B cell (primary cell): Measurements from ENCODE around the gene ITPR1. TPM values are rescaled to one million over a fixed set of nuclear protein-coding genes. Genes with fewer than 3 reads are reported as not detected.

Source experiments
- ATAC-seq: fragments of 200-7000 bp; cut with Tn5 transposase; one replicate; pipeline ENCODE4 v1.10.0; 2021; ENCODE audit warnings: low read depth, mild to moderate bottlenecking, moderate number of reproducible peaks, moderate library complexity
- CTCF ChIA-PET: fragments of 350-600 bp; sonication (Branson Sonifier 250); formaldehyde crosslinking; loops from one replicate; lab custom pipeline; 2021; ENCODE audit warnings: antibody characterized with exemption, inconsistent platforms; lab: Charles Lee
- POLR2A ChIA-PET: fragments of 350-600 bp; sonication (Branson Sonifier 250); formaldehyde crosslinking; loops from one replicate; lab custom pipeline; 2021; ENCODE audit warnings: antibody characterized with exemption; lab: Charles Lee
- DNase-seq: peaks from one replicate; pipeline ENCODE4 v3.0.0; 2013
- H2AFZ ChIP-seq: 2 replicates; pipeline ENCODE4 v1.6.1; 2012; ENCODE audit warnings: mild to moderate bottlenecking, low read depth, low read length; ENCODE audit not compliant: insufficient read depth, poor library complexity, severe bottlenecking
- H3K27ac ChIP-seq, 2 donors: 1 replicate in 1 of 2; 2 replicates in 1 of 2; pipeline ENCODE4 v1.5.1; 2012 to 2013; ENCODE audit warnings: low read length in 2 of 2, mild to moderate bottlenecking in 2 of 2, moderate library complexity in 1 of 2
- H3K27me3 ChIP-seq, 4 experiments: fragments of 200-600 bp in 1 of 4; sonication (generic) in 1 of 4; replicated peaks in 1 of 4; 1 replicate in 2 of 4; 2 replicates in 2 of 4; pipeline versions ENCODE4 v1.6.1 to v1.7.0; 2013 to 2016; ENCODE audit warnings: low read length in 3 of 4, mild to moderate bottlenecking in 2 of 4, mixed read lengths in 1 of 4, moderate library complexity in 1 of 4; ENCODE audit not compliant: insufficient read depth in 4 of 4, control insufficient read depth in 3 of 4; ENCODE audit errors: control extremely low read depth in 1 of 4
- H3K36me3 ChIP-seq, 2 experiments: replicated peaks in 1 of 2; 1 replicate in 1 of 2; 2 replicates in 1 of 2; pipeline versions ENCODE4 v1.6.1 to v1.7.1; 2013; ENCODE audit warnings: low read length in 1 of 2; ENCODE audit not compliant: insufficient read depth in 2 of 2, control insufficient read depth in 1 of 2; ENCODE audit errors: control extremely low read depth in 1 of 2, extremely low read depth in 1 of 2
- H3K4me1 ChIP-seq, 2 donors: fragments of 200-600 bp in 1 of 2; sonication (generic) in 1 of 2; 1 replicate in 1 of 2; 2 replicates in 1 of 2; pipeline versions ENCODE4 v1.5.1 to v1.6.1; 2013 to 2017; ENCODE audit warnings: low read length in 2 of 2; ENCODE audit not compliant: control insufficient read depth in 2 of 2, insufficient read depth in 2 of 2
- H3K4me2 ChIP-seq: replicated peaks from 2 replicates; pipeline ENCODE3; 2012; ENCODE audit warnings: mild to moderate bottlenecking, low read depth, low read length; ENCODE audit not compliant: poor library complexity, severe bottlenecking
- H3K4me3 ChIP-seq, 5 experiments: fragments of 200-600 bp in 1 of 5; sonication (generic) in 1 of 5; 1 replicate in 3 of 5; 2 replicates in 2 of 5; pipeline versions ENCODE4 v1.5.1 to v1.7.0; 2011 to 2016; ENCODE audit warnings: low read length in 4 of 5, mild to moderate bottlenecking in 4 of 5, low read depth in 2 of 5, control low read depth in 1 of 5, moderate library complexity in 1 of 5; ENCODE audit not compliant: insufficient read depth in 1 of 5; ENCODE audit errors: control extremely low read depth in 1 of 5, extremely low read depth in 1 of 5
- H3K79me2 ChIP-seq: fragments of 200-600 bp; sonication (generic); one replicate; pipeline ENCODE4 v1.6.0; 2016; ENCODE audit warnings: low read length; ENCODE audit not compliant: control insufficient read depth, insufficient read depth
- H3K9ac ChIP-seq: fragments of 200-600 bp; sonication (generic); 2 replicates; pipeline ENCODE4 v1.6.1; 2017; ENCODE audit warnings: mild to moderate bottlenecking, low read length, moderate library complexity
- H3K9me3 ChIP-seq, 3 donors: one replicate each; pipeline versions ENCODE4 v1.6.1 to v1.7.1; 2013; ENCODE audit warnings: low read length in 2 of 3; ENCODE audit not compliant: control insufficient read depth in 2 of 3, insufficient read depth in 1 of 3; ENCODE audit errors: control extremely low read depth in 1 of 3
- H4K20me1 ChIP-seq: 2 replicates; pipeline ENCODE4 v1.6.0; 2012; ENCODE audit warnings: mild to moderate bottlenecking, low read length; ENCODE audit not compliant: insufficient read depth, control insufficient read depth, poor library complexity, severe bottlenecking
- H3K27ac Mint-ChIP-seq: one replicate; pipeline ENCODE4 v1.8.0; 2021; ENCODE audit warnings: mixed read lengths
- H3K27me3 Mint-ChIP-seq: one replicate; pipeline ENCODE4 v1.8.0; 2021; ENCODE audit warnings: mixed read lengths
- H3K4me1 Mint-ChIP-seq: one replicate; pipeline ENCODE4 v1.8.0; 2021; ENCODE audit warnings: mixed read lengths
- H3K4me3 Mint-ChIP-seq: one replicate; pipeline ENCODE4 v1.8.0; 2021; ENCODE audit warnings: mixed read lengths
- H3K9me3 Mint-ChIP-seq: one replicate; pipeline ENCODE4 v1.8.0; 2022; ENCODE audit warnings: mixed read lengths; ENCODE audit not compliant: insufficient read depth
- CTCF ChIP-seq: fragments of 200-600 bp; IDR thresholded peaks from one replicate; pipeline ENCODE4 v1.8.0; 2022; ENCODE audit warnings: antibody characterized with exemption, mild to moderate bottlenecking
- EZH2 ChIP-seq: IDR thresholded peaks from 2 replicates; pipeline ENCODE4 v1.6.1; 2012; ENCODE audit warnings: borderline replicate concordance, low read depth, mild to moderate bottlenecking, moderate library complexity, low read length; ENCODE audit not compliant: insufficient read depth, poor library complexity, severe bottlenecking
- WGBS: methylation state at CpG from one replicate; pipeline ENCODE4 v1.1.5; 2013; ENCODE audit warnings: missing lambda C conversion rate; ENCODE audit not compliant: insufficient coverage; 5-methylcytosine and 5-hydroxymethylcytosine counted together
- intact Hi-C: fragments of 100-400 bp; cut with micrococcal nuclease; formaldehyde crosslinking; loops from one replicate; pipeline ENCODE4 v1.10.0; 2022
- polyA plus RNA-seq: library from polyadenylated mRNA; depleted of rRNA; stranded (reverse); fragments of >200 nt; gene quantifications from 2 replicates; pipeline ENCODE4 v1.2.3, GENCODE V29; 2012
- total RNA-seq, 2 donors: library from RNA; stranded (reverse); fragments of 120-200 nt in 1 of 2; gene quantifications; 1 replicate in 1 of 2; 2 replicates in 1 of 2; pipeline versions ENCODE4 v1.2.3 to v1.2.4, GENCODE V29; 2013 to 2022

ITPR1 gene
- total and polyA plus RNA-seq, 2 donors (not counting 1 experiment from before 2014, with no cell fraction given) = 64.0 to 332 TPM

DNA sequence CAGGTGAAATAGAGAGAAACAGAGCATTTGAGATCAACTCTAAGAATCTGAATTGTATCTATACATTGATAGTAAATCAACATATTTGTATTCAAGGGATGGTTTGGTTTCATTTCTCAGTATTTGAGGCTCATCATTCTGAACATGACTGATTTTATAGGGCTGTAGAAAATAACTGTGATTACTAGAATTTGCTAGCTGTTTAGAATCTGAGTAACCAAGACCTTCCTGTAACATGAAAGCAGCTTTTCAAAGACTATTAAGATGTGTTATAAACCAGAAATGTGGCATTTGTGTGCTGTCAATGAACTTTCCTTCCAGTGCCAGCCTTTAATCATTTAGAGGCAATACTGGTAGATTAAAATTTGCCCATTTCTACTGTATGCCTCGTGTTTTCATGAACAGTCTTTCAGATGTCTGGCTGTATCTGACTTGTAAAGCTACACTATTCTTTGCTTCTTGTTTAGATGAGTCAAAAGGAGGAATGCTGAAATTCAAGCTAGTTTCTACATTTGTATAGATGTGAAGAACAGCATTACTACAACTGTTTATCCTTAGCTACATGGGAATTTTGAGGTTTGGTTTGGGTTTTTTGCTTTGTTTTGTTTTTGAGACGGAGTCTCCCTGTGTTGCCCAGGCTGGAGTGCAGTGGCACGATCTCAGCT is 348.8 kb downstream of the ITPR1 start:
- H4K20me1 ChIP-seq = peaks cover 6% of the 10 kb centered on the region
- Mint-ChIP-seq H3K27me3 (no peaks in the 10 kb centered on the region), H3K4me1 (peaks cover 44% of the 10 kb centered on the region), H3K9me3 (no peaks in the 10 kb centered on the region), H3K27ac (no peak overlapping the region), H3K4me3 (no peak overlapping the region)
- 100% methylated on average over 2 of the region's 3 CpGs for WGBS
- intact Hi-C loops = no loop called here
- H3K36me3 ChIP-seq = peaks cover 10 to 47% of the 10 kb centered on the region in 2 experiments
- ATAC-seq (no peak), DNase-seq (no peak)
- no peak overlapping the region for H3K4me3 ChIP-seq
- peaks cover 10 to 14% of the 10 kb centered on the region in 2 donors for H3K4me1 ChIP-seq
- ChIA-PET POLR2A (no interaction called here), CTCF (interaction anchor here (1.0 to 1.5 kb wide), 2 partner anchors 134 to 208 kb away, joined by 3 to 5 read pairs; no protein-coding TSS in a partner anchor)
- H3K4me2 ChIP-seq = no peak overlapping the region
- no peaks in the 10 kb centered on the region for H3K27me3 ChIP-seq
- no peaks in the 10 kb centered on the region for H3K9me3 ChIP-seq
- no peak for TF ChIP-seq EZH2
- no peak for TF ChIP-seq CTCF
- no peaks in the 10 kb centered on the region for H3K79me2 ChIP-seq
- no peak overlapping the region for H3K9ac ChIP-seq
- no peak overlapping the region for H3K27ac ChIP-seq
- H2AFZ ChIP-seq = no peak overlapping the region

GRCh38 chr3:4843619-4844018 is 350.5 kb downstream of the ITPR1 start:
- Mint-ChIP-seq H3K9me3 (no peaks in the 10 kb centered on the region), H3K4me1 (peaks cover 39% of the 10 kb centered on the region), H3K4me3 (no peak overlapping the region), H3K27ac (no peak overlapping the region), H3K27me3 (no peaks in the 10 kb centered on the region)
- ChIA-PET POLR2A (interaction anchor here (1.1 kb wide), 1 partner anchor 9 kb away, joined by 3 read pairs; no protein-coding TSS in a partner anchor), CTCF (interaction anchor here (0.7 to 1.4 kb wide), 3 partner anchors 9 to 135 kb away, joined by 5 to 6 read pairs (median 5); no protein-coding TSS in a partner anchor)
- Histone ChIP-seq H3K4me1 (peaks cover 10% of the 10 kb centered on the region in 2 donors), H3K4me2 (no peak overlapping the region), H3K4me3 (no peak overlapping the region), H3K9me3 (no peaks in the 10 kb centered on the region), H2AFZ (no peak overlapping the region), H3K79me2 (no peaks in the 10 kb centered on the region), H3K9ac (no peak overlapping the region), H3K36me3 (peaks cover 13 to 34% of the 10 kb centered on the region in 2 experiments), H3K27me3 (no peaks in the 10 kb centered on the region), H4K20me1 (no peaks in the 10 kb centered on the region), H3K27ac (no peak overlapping the region)
- 100% methylated on average over 3 of the region's 5 CpGs for WGBS
- intact Hi-C loops = loop anchor here (2.0 kb wide), 1 partner anchor 13 kb away; no protein-coding TSS in a partner anchor
- DNase-seq (no peak), ATAC-seq (no peak)
- TF ChIP-seq EZH2 = no peak
- TF ChIP-seq CTCF = no peak
